Mesothelial cell of epicardium (in vitro differentiated cells): ENCODE results near the gene TSC22D4. TPM values are rescaled to one million over a fixed set of nuclear protein-coding genes. Genes with fewer than 3 reads are reported as not detected.
A peak's percentile ranks its signal among the peaks of the same experiment; 100 is the strongest.

Experiments
- DNase-seq, 2 experiments: peaks; one replicate each; pipeline ENCODE4 v3.0.0; 2021; ENCODE audit warnings: low spot score in 2 of 2; ENCODE audit not compliant: unreplicated experiment in 2 of 2
- H3K27ac Mint-ChIP-seq: 2 replicates; pipeline ENCODE4 v1.8.0; 2021; ENCODE audit warnings: mixed read lengths
- H3K27me3 Mint-ChIP-seq: 2 replicates; pipeline ENCODE4 v1.8.0; 2021; ENCODE audit warnings: low read depth, mixed read lengths
- H3K36me3 Mint-ChIP-seq: 2 replicates; pipeline ENCODE4 v1.8.0; 2021; ENCODE audit warnings: mixed read lengths
- H3K4me1 Mint-ChIP-seq: 2 replicates; pipeline ENCODE4 v1.8.0; 2021; ENCODE audit warnings: mixed read lengths
- H3K4me3 Mint-ChIP-seq: 2 replicates; pipeline ENCODE4 v1.8.0; 2021; ENCODE audit warnings: mild to moderate bottlenecking, moderate library complexity, mixed read lengths
- H3K9me3 Mint-ChIP-seq: 2 replicates; pipeline ENCODE4 v1.8.0; 2021; ENCODE audit warnings: mixed read lengths
- CTCF ChIP-seq: fragments of 200-600 bp; sonication (generic); IDR thresholded peaks from one replicate; pipeline ENCODE4 v1.5.0; 2021; ENCODE audit warnings: antibody characterized with exemption; ENCODE audit not compliant: unreplicated experiment
- total RNA-seq: library from RNA; stranded (reverse); gene quantifications from 3 replicates; pipeline ENCODE4 v1.2.1, GENCODE V29; 2021

TSC22D4 gene
- total RNA-seq, 1 donor from 2014 or later, result 52.4 TPM

GRCh38 chr7:100472121-100472851 lies 6.7 kb downstream of the TSC22D4 start:
- Mint-ChIP-seq H3K36me3 (peaks cover 9% of the 10 kb centered on the region), H3K27ac (peak overlapping the region; percentile 56), H3K9me3 (no peaks in the 10 kb centered on the region), H3K4me3 (no peak overlapping the region), H3K27me3 (no peaks in the 10 kb centered on the region), H3K4me1 (peaks cover 27% of the 10 kb centered on the region)
- DNase-seq, result no peak
- TF ChIP-seq CTCF, result no peak

GRCh38 chr7:100471021-100471420 lies 8.0 kb downstream of the TSC22D4 start:
- DNase-seq, result no peak
- Mint-ChIP-seq H3K27ac (peak overlapping the region; percentile 75), H3K9me3 (no peaks in the 10 kb centered on the region), H3K4me3 (no peak overlapping the region), H3K4me1 (peaks cover 17% of the 10 kb centered on the region), H3K36me3 (peaks cover 9% of the 10 kb centered on the region), H3K27me3 (no peaks in the 10 kb centered on the region)
- no peak for TF ChIP-seq CTCF

- Mint-ChIP-seq H3K27me3 (no peaks in the 10 kb centered on the region), H3K9me3 (no peaks in the 10 kb centered on the region), H3K4me3 (no peak overlapping the region), H3K36me3 (peaks cover 9% of the 10 kb centered on the region), H3K27ac (peak overlapping the region; percentile 47), H3K4me1 (peaks cover 8% of the 10 kb centered on the region)
- peak; percentile 94 for TF ChIP-seq CTCF
- DNase-seq, result peak; percentile 79 to 96
Observed at GRCh38 chr7:100469227-100470044, 9.6 kb downstream of the TSC22D4 start.

- H3K4me3 Mint-ChIP-seq, result no peak overlapping the region
- H3K36me3 Mint-ChIP-seq, result peaks cover 4% of the 10 kb centered on the region
- H3K9me3 Mint-ChIP-seq, result no peaks in the 10 kb centered on the region
- no peak for DNase-seq
- no peaks in the 10 kb centered on the region for H3K27me3 Mint-ChIP-seq
- no peak overlapping the region for H3K27ac Mint-ChIP-seq
- H3K4me1 Mint-ChIP-seq, result peaks cover 8% of the 10 kb centered on the region
- TF ChIP-seq CTCF, result no peak
Observed at GRCh38 chr7:100467638-100468373, 11.2 kb downstream of the TSC22D4 start.

- Mint-ChIP-seq H3K4me1 (peaks cover 8% of the 10 kb centered on the region), H3K36me3 (peaks cover 4% of the 10 kb centered on the region), H3K9me3 (no peaks in the 10 kb centered on the region), H3K27me3 (no peaks in the 10 kb centered on the region), H3K4me3 (no peak overlapping the region), H3K27ac (no peak overlapping the region)
- DNase-seq, result no peak
- no peak for TF ChIP-seq CTCF
Observed at GRCh38 chr7:100466653-100467605, 12.1 kb downstream of the TSC22D4 start.
